Muscle of arm (tissue), 12 donors: Measurements from ENCODE around the gene FAM237A. TPM values are rescaled to one million over a fixed set of nuclear protein-coding genes. Genes with fewer than 3 reads are reported as not detected.

Source experiments
- DNase-seq: peaks from one replicate; pipeline ENCODE4 v3.0.0-alpha.2; 2013
- polyA plus RNA-seq, 12 donors: library from polyadenylated mRNA; unstranded; fragments of 120-200 nt; gene quantifications; one replicate each; pipeline ENCODE4 v1.2.1, GENCODE V29; 2013; ENCODE audit not compliant: insufficient read length in 12 of 12

The FAM237A gene
- polyA plus RNA-seq, 12 donors: not detected

GRCh38 chr2:206688453-206688852, 46.2 kb downstream of the FAM237A start:
- no peak for DNase-seq

- no peak for DNase-seq
These were observed 46.7 kb downstream of the FAM237A start for GRCh38 chr2:206688990-206689389.

- no peak for DNase-seq
These were observed 50.7 kb downstream of the FAM237A start for GRCh38 chr2:206692971-206693370.

DNA sequence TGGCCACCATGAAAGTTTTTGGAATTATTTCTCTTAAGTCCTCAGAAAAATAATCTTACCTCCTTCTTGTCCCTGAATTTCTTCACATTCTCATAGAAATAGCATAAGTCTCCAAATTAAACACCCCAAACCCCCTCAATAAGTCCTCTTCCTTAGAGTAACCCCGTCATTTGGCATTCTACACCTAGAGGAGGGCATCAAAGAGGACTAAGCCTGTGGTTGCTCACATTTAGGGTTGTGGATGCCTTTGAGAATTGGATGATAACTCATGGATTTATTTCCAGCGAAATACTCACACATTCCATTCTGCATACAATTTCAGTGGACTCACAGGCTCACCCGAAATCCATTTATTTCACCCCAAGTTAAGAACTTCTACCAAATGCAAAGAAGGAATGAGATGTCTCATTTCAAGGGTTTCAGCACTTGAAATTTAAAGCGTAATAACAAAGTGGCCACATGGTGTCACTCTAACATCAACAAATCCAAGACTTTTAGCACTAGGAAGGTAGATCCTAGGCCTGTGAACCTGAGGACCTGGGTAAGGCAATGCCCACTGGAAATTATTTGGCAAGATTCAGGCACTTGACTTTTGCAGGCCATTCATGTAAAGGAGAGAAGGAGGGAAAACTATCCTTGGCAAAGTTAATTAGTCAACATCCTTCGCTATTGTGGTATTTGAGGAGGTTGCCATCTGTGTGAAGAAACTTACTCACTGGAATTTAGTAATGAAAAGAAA, 51.3 kb downstream of the FAM237A start:
- peak; percentile 57 for DNase-seq

GRCh38 chr2:206696910-206697309, 54.6 kb downstream of the FAM237A start:
- no peak for DNase-seq

GRCh38 chr2:206698811-206699210, 56.5 kb downstream of the FAM237A start:
- DNase-seq: no peak

Other genes with a start within 250 kb of the FAM237A start
- 10 to 100 TPM in 9 of 12 donors, 1 to 10 TPM in 2, not detected in 1; 4.2 to 18.3 (median 11.9) TPM for gene ADAM23, start 199.0 kb upstream of the FAM237A start, polyA plus RNA-seq
- gene DYTN, start 75.9 kb downstream of the FAM237A start, polyA plus RNA-seq: not detected
- under 1 TPM in 10 of 12 donors, not detected in 2; 0.21 to 0.97 (median 0.41) TPM for gene MDH1B, start 122.8 kb downstream of the FAM237A start, polyA plus RNA-seq
- 10 to 100 TPM in 11 of 12 donors, not detected in 1; 21.0 to 30.4 (median 26.0) TPM for gene FASTKD2, start 123.1 kb downstream of the FAM237A start, polyA plus RNA-seq